Raji (cell line): ENCODE measurements around the gene CACNA1H.

Experiments used
- POLR2A ChIP-seq: IDR thresholded peaks from 2 replicates; pipeline ENCODE4 v1.6.1; 2011; ENCODE audit warnings: low read depth, low read length, control low read depth; ENCODE audit not compliant: insufficient read depth

CACNA1H gene

GRCh38 chr16:1156055-1156982 lies 3.4 kb downstream of the CACNA1H start:
- TF ChIP-seq POLR2A: no peak

- TF ChIP-seq POLR2A: no peak
These were observed 4.2 kb downstream of the CACNA1H start for GRCh38 chr16:1156983-1157638.

- no peak for TF ChIP-seq POLR2A
These were observed 4.9 kb downstream of the CACNA1H start for GRCh38 chr16:1157639-1158455.

- no peak for TF ChIP-seq POLR2A
These were observed 5.8 kb downstream of the CACNA1H start for GRCh38 chr16:1158456-1159324.

- no peak for TF ChIP-seq POLR2A
These were observed 6.5 kb downstream of the CACNA1H start for GRCh38 chr16:1159325-1159972.

- no peak for TF ChIP-seq POLR2A
These were observed 7.3 kb downstream of the CACNA1H start for GRCh38 chr16:1159973-1160772.

GRCh38 chr16:1160773-1161348 lies 8.0 kb downstream of the CACNA1H start:
- no peak for TF ChIP-seq POLR2A

- TF ChIP-seq POLR2A: no peak
These were observed 10.0 kb downstream of the CACNA1H start for GRCh38 chr16:1162701-1163566.

- TF ChIP-seq POLR2A: no peak
These were observed 10.7 kb downstream of the CACNA1H start for GRCh38 chr16:1163567-1164055.

GRCh38 chr16:1164382-1164781 lies 11.5 kb downstream of the CACNA1H start:
- no peak for TF ChIP-seq POLR2A

GRCh38 chr16:1164975-1165374 lies 12.1 kb downstream of the CACNA1H start:
- TF ChIP-seq POLR2A: no peak

- no peak for TF ChIP-seq POLR2A
These were observed 12.6 kb downstream of the CACNA1H start for GRCh38 chr16:1165511-1165910.
